ENCODE data around the gene PLA2G2C.

Gene PLA2G2C

DNA sequence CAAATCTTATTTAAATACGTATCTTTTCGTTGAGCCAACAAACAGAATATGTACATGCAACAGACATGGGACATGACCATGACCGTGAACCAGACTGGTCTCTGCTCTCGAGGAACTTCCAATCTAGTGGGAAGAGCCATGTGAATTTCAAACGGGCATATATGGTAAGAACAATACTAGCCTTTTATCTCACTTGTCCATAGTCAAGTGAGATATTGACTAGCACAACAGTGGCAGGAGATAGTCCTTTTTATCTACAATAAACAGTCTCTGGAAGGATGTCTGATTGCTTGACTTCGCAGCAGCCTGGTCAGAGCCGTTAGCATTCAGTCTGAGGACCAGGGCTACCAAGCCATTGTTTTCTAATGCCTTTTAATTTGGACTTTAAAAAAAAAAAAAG lies 12.6 kb upstream of the PLA2G2C start:
- no peaks in the 10 kb centered on the region for H3K36me3 ChIP-seq (replicated peaks; ENCODE audit: low read depth, low read length)
- peaks cover 3% of the 10 kb centered on the region; the same call in 1 of the 2 replicates for H3K4me1 ChIP-seq (ENCODE audit: low read length)
- TF ChIP-seq, protein P1, sequence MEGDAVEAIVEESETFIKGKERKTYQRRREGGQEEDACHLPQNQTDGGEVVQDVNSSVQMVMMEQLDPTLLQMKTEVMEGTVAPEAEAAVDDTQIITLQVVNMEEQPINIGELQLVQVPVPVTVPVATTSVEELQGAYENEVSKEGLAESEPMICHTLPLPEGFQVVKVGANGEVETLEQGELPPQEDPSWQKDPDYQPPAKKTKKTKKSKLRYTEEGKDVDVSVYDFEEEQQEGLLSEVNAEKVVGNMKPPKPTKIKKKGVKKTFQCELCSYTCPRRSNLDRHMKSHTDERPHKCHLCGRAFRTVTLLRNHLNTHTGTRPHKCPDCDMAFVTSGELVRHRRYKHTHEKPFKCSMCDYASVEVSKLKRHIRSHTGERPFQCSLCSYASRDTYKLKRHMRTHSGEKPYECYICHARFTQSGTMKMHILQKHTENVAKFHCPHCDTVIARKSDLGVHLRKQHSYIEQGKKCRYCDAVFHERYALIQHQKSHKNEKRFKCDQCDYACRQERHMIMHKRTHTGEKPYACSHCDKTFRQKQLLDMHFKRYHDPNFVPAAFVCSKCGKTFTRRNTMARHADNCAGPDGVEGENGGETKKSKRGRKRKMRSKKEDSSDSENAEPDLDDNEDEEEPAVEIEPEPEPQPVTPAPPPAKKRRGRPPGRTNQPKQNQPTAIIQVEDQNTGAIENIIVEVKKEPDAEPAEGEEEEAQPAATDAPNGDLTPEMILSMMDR (IDR thresholded peaks at IDR 0.05; ENCODE audit: low read depth, low read length) = no peak
- TF ChIP-seq EZH2phosphoT487 (IDR thresholded peaks at IDR 0.05; ENCODE audit: low read depth) = no peak
- no peak overlapping the region for H3K27ac ChIP-seq (ENCODE audit: low read length)
- H3K27me3 ChIP-seq (ENCODE audit: low read depth, low read length) = peaks cover 3% of the 10 kb centered on the region
- no peaks in the 10 kb centered on the region for H3K9me3 ChIP-seq (ENCODE audit: insufficient read depth, low read length)
- no peaks in the 10 kb centered on the region for H3K79me2 ChIP-seq (ENCODE audit: low read length)
- no peak overlapping the region for H3K4me3 ChIP-seq (ENCODE audit: low read length)
- no peaks in the 10 kb centered on the region for H4K20me1 ChIP-seq (ENCODE audit: insufficient read depth, low read length)
- no peak overlapping the region for H2AFZ ChIP-seq (ENCODE audit: low read depth, low read length)
- H3K4me2 ChIP-seq (ENCODE audit: low read length) = no peak overlapping the region
- no peak overlapping the region for H3K9ac ChIP-seq (ENCODE audit: low read length)

DNA sequence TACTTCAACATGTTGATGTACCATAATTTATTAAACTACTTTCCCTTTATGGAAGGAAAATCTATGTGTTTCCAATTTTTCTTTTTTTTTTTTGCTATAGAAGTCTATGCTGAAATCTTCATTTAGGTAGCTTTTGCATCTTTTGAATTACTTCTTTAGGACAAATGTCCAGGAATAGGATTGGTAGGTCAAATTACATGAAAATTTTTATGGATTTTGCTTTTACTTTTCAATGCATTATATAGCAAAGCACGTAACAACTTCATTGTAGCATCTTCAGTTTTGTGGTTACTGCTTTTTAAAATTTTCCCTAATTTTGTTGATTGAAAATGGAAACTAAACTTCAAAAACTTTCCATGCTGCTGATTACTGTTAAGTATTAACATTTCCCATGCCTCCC lies 12.0 kb upstream of the PLA2G2C start:
- Histone ChIP-seq H3K79me2 (ENCODE audit: low read length) (no peaks in the 10 kb centered on the region), H3K27ac (ENCODE audit: low read length) (no peak overlapping the region), H4K20me1 (ENCODE audit: insufficient read depth, low read length) (no peaks in the 10 kb centered on the region), H3K9me3 (ENCODE audit: insufficient read depth, low read length) (no peaks in the 10 kb centered on the region), H3K27me3 (ENCODE audit: low read depth, low read length) (peaks cover 3% of the 10 kb centered on the region), H2AFZ (ENCODE audit: low read depth, low read length) (no peak overlapping the region), H3K4me3 (ENCODE audit: low read length) (no peak overlapping the region), H3K4me1 (ENCODE audit: low read length) (peaks cover 3% of the 10 kb centered on the region; the same call in 1 of the 2 replicates), H3K36me3 (replicated peaks; ENCODE audit: low read depth, low read length) (no peaks in the 10 kb centered on the region), H3K4me2 (ENCODE audit: low read length) (no peak overlapping the region), H3K9ac (ENCODE audit: low read length) (no peak overlapping the region)
- TF ChIP-seq, protein P1 (IDR thresholded peaks at IDR 0.05; ENCODE audit: low read depth, low read length) = no peak
- TF ChIP-seq EZH2phosphoT487 (IDR thresholded peaks at IDR 0.05; ENCODE audit: low read depth) = no peak

DNA sequence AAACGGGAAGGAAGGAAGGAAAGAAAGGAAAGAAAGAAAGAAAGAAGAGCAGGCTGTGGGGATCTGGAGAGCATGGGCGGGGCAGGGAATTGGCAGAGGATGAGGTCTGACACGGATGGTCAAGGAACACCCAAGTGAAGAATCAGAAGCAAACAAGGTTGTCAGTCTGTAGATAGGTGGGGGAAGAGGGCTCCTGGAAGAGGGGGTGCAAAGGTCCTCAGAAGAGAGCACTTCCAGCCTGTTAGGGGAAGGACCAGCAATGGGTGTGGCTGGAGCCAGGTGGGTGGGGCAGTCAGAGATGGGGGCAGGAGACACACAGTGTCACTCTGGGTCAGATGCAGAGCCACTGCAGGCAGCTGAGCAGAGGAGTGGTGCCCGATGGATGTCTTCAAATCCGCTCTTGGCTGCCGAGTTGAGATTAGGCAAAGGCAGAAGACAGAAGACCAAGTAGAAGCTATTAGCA lies 11.0 kb upstream of the PLA2G2C start:
- Histone ChIP-seq H3K4me1 (ENCODE audit: low read length) (peaks cover 3% of the 10 kb centered on the region; the same call in 1 of the 2 replicates), H3K27ac (ENCODE audit: low read length) (no peak overlapping the region), H3K27me3 (ENCODE audit: low read depth, low read length) (peaks cover 3% of the 10 kb centered on the region), H3K4me3 (ENCODE audit: low read length) (no peak overlapping the region), H3K36me3 (replicated peaks; ENCODE audit: low read depth, low read length) (no peaks in the 10 kb centered on the region), H3K4me2 (ENCODE audit: low read length) (no peak overlapping the region), H3K9me3 (ENCODE audit: insufficient read depth, low read length) (no peaks in the 10 kb centered on the region), H2AFZ (ENCODE audit: low read depth, low read length) (no peak overlapping the region), H4K20me1 (ENCODE audit: insufficient read depth, low read length) (no peaks in the 10 kb centered on the region), H3K79me2 (ENCODE audit: low read length) (no peaks in the 10 kb centered on the region), H3K9ac (ENCODE audit: low read length) (no peak overlapping the region)
- no peak for TF ChIP-seq EZH2phosphoT487 (IDR thresholded peaks at IDR 0.05; ENCODE audit: low read depth)
- TF ChIP-seq, protein P1 (IDR thresholded peaks at IDR 0.05; ENCODE audit: low read depth, low read length) = no peak

DNA sequence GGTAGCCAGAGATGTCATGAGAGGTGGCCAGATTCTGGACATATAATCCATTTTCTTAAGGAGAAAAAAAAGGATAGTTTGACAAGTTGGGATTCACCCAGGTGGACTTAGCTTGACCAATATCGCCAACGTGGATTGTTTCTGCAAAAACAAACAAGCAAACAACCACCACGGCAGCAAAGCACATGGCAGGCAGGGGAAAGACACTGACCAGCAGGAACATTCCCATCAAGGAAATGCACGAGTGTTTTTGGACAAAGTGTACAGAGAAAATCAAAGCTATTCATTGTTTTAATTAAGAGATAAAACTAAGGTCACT lies 9.1 kb upstream of the PLA2G2C start:
- TF ChIP-seq, protein P1 (IDR thresholded peaks at IDR 0.05; ENCODE audit: low read depth, low read length) = no peak
- TF ChIP-seq EZH2phosphoT487 (IDR thresholded peaks at IDR 0.05; ENCODE audit: low read depth) = no peak
- H2AFZ ChIP-seq (ENCODE audit: low read depth, low read length) = no peak overlapping the region
- no peak overlapping the region for H3K9ac ChIP-seq (ENCODE audit: low read length)
- H3K4me2 ChIP-seq (ENCODE audit: low read length) = no peak overlapping the region
- no peaks in the 10 kb centered on the region for H4K20me1 ChIP-seq (ENCODE audit: insufficient read depth, low read length)
- H3K27ac ChIP-seq (ENCODE audit: low read length) = no peak overlapping the region
- no peak overlapping the region for H3K4me3 ChIP-seq (ENCODE audit: low read length)
- H3K27me3 ChIP-seq (ENCODE audit: low read depth, low read length) = peaks cover under 1% of the 10 kb centered on the region
- no peaks in the 10 kb centered on the region for H3K36me3 ChIP-seq (replicated peaks; ENCODE audit: low read depth, low read length)
- H3K79me2 ChIP-seq (ENCODE audit: low read length) = no peaks in the 10 kb centered on the region
- no peaks in the 10 kb centered on the region for H3K9me3 ChIP-seq (ENCODE audit: insufficient read depth, low read length)
- peaks cover 3% of the 10 kb centered on the region; the same call in 1 of the 2 replicates for H3K4me1 ChIP-seq (ENCODE audit: low read length)
